ENCODE data around the gene FUZ. TPM values are rescaled to one million over a fixed set of nuclear protein-coding genes. Genes with fewer than 3 reads are reported as not detected.

The FUZ gene, protein sequence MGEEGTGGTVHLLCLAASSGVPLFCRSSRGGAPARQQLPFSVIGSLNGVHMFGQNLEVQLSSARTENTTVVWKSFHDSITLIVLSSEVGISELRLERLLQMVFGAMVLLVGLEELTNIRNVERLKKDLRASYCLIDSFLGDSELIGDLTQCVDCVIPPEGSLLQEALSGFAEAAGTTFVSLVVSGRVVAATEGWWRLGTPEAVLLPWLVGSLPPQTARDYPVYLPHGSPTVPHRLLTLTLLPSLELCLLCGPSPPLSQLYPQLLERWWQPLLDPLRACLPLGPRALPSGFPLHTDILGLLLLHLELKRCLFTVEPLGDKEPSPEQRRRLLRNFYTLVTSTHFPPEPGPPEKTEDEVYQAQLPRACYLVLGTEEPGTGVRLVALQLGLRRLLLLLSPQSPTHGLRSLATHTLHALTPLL
- 6.6 and 7.6 TPM in 2 replicates for polyA plus RNA-seq (2013)

DNA sequence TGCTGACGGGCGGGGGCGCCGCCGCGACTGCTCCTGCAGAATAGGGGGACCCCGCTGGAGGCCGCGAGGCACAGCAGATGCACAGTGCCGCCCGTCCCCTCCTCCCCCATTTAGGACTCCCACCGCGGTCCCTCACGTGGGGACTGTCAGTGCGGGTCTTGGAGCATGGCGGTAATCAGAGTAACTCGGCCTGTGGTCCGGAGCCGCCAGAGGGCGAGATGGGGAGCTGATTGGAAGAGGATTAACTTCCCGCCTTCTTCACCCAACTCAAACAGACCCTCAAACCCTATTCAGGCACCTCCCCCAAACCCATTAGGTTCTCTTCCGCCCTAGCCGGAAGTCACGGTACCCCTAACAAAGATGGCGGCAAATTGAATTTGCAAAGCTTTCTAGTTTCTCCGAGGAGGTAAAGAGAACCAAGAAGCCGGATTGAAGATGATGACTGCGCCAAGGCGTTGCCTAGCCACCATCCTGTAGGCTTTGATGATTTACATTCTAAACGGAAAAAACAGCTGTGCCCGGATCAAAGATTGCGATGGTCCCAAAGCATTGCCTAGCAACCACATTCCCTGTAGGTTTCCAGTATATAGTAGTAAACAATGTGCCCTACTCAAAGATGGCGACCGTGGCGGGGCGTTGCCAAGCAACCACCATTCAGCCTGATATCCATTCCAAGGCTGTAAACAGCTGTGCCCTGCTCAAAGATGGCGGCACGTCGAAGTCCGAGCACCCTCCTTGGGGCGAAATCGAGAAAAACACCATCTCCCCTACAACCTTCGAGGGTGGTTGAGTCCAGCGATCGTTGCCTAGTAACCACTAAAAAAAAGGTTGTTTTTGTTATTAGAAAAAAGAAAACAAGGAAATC, at the start of gene FUZ:
Gene FUZ, minus strand, starts transcription at position 296 of the 865 bp plus-strand sequence. Its CDS starts 186 bp downstream, at position 110.
- WGBS (ENCODE audit: extremely low coverage, insufficient coverage, insufficient read length), result no CpG with 5 or more reads among the region's 45 CpGs

DNA sequence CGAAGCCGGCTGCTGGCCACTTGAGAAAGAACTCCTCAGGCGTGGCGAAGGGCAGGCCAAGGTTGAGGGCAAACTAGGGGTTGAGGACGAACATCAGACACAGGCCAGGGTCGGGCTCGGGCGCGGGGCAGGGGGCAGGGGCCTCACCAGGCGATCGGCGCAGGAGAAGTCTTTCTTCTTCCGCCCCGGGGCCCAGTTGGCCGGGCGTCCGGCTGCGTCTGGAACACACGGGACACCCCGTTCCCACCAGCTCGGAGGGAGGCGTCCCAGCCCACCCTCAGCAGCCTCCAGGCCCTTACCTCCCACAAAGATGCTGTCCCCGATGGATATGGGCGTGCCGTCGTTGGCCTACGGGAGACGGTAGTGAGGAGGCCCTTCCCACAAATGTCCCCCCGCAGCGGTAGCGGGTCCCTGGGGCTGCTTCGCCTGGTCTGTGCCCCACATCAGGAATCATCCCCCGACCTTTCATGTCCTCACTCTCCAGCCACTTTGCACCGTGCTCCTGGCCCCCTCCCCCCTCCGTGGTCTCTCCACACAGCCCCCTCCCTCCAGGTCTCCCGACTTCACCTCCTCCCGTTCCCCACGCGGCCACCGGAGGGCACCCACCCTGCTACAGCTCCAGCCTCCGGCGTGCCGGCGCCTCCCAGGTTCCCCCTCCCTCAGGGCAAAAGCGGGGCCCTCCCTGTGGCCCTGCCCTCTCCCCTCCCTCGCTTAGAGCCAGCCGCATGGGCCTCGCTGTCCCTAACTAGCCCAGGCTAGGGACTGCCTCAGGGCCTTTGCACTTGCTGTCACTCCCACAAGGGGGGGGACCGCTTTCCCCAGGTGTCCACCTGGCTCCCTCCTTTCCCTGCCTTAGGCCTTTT, 49.5 kb upstream of the FUZ start:
- Histone ChIP-seq H2BK120ac (ENCODE audit: insufficient read depth, low read length, poor library complexity) (no peak overlapping the region), H3K36me3 (ENCODE audit: control insufficient read depth in 1 of 2, insufficient read depth in 2 of 2, low read length in 2 of 2) (peaks cover 65 to 71% of the 10 kb centered on the region in 2 experiments), H2AK5ac (ENCODE audit: low read length) (no peak overlapping the region), H3K9me3 (ENCODE audit: insufficient read depth, low read depth, low read length) (no peaks in the 10 kb centered on the region), H2BK12ac (ENCODE audit: low read length) (no peak overlapping the region), H3K4ac (ENCODE audit: low read depth, low read length) (no peak overlapping the region), H3K4me1 (ENCODE audit: control insufficient read depth in 1 of 2, insufficient read depth in 2 of 2, low read length in 2 of 2) (peaks cover 6 to 19% of the 10 kb centered on the region in 2 experiments), H2AFZ (ENCODE audit: insufficient read depth, low read length, poor library complexity) (no peak overlapping the region), H3K79me2 (ENCODE audit: control insufficient read depth, insufficient read depth, low read length, poor library complexity) (peaks cover 1% of the 10 kb centered on the region), H3K27ac (ENCODE audit: low read depth, low read length) (no peak overlapping the region), H3K23ac (ENCODE audit: low read length) (no peak overlapping the region), H4K91ac (ENCODE audit: low read depth, low read length) (no peak overlapping the region), H3K79me1 (ENCODE audit: low read length) (peaks cover 9% of the 10 kb centered on the region), H3K9ac (ENCODE audit: low read length) (no peak overlapping the region), H3K18ac (ENCODE audit: low read length) (no peak overlapping the region), H3K4me3 (ENCODE audit: low read depth, low read length) (no peak overlapping the region), H4K8ac (ENCODE audit: low read depth, low read length) (no peak overlapping the region), H3K14ac (ENCODE audit: low read length) (no peak overlapping the region), H4K12ac (ENCODE audit: low read depth, low read length) (no peak overlapping the region), H3K4me2 (ENCODE audit: low read length) (no peak overlapping the region), H2BK5ac (ENCODE audit: low read depth, low read length, poor library complexity) (no peak overlapping the region), H3K27me3 (ENCODE audit: insufficient read depth, low read length) (no peaks in the 10 kb centered on the region)
- no CpG with 5 or more reads among the region's 49 CpGs for WGBS (ENCODE audit: extremely low coverage, insufficient coverage, insufficient read length)
- no peak for DNase-seq

More for the DNA sequence above, at the start of gene FUZ:
- H2AFZ ChIP-seq (ENCODE audit: insufficient read depth, low read length, poor library complexity), result peak within 1 kb of the TSS; percentile 94
- H3K14ac ChIP-seq (ENCODE audit: low read length), result peak within 1 kb of the TSS; percentile 80
- peak within 1 kb of the TSS; percentile 85 for H4K12ac ChIP-seq (ENCODE audit: low read depth, low read length)
- H3K27me3 ChIP-seq (ENCODE audit: insufficient read depth, low read length), result no peaks in the 10 kb centered on the region
- H3K4me2 ChIP-seq (ENCODE audit: low read length), result peak within 1 kb of the TSS; percentile 73
- H3K79me1 ChIP-seq (ENCODE audit: low read length), result peaks cover 16% of the 10 kb centered on the region
- H3K79me2 ChIP-seq (ENCODE audit: control insufficient read depth, insufficient read depth, low read length, poor library complexity), result peaks cover 6% of the 10 kb centered on the region
- H3K9ac ChIP-seq (ENCODE audit: low read length), result peak within 1 kb of the TSS; percentile 88
- peak; percentile 99 for DNase-seq
- H3K4me1 ChIP-seq (ENCODE audit: control insufficient read depth in 1 of 2, insufficient read depth in 2 of 2, low read length in 2 of 2), result peaks cover 9 to 16% of the 10 kb centered on the region in 2 experiments
- H2AK5ac ChIP-seq (ENCODE audit: low read length), result peak within 1 kb of the TSS; percentile 44
- no peak within 1 kb of the TSS for H2BK12ac ChIP-seq (ENCODE audit: low read length)
- H3K4ac ChIP-seq (ENCODE audit: low read depth, low read length), result peak within 1 kb of the TSS; percentile 58
- H4K91ac ChIP-seq (ENCODE audit: low read depth, low read length), result peak within 1 kb of the TSS; percentile 84
- H4K8ac ChIP-seq (ENCODE audit: low read depth, low read length), result peak within 1 kb of the TSS; percentile 93
- no peaks in the 10 kb centered on the region for H3K9me3 ChIP-seq (ENCODE audit: insufficient read depth, low read depth, low read length)
- peak within 1 kb of the TSS; percentile 83 for H3K4me3 ChIP-seq (ENCODE audit: low read depth, low read length)
- peak within 1 kb of the TSS; percentile 37 for H3K27ac ChIP-seq (ENCODE audit: low read depth, low read length)
- peak within 1 kb of the TSS; percentile 64 for H3K18ac ChIP-seq (ENCODE audit: low read length)
- H3K36me3 ChIP-seq (ENCODE audit: control insufficient read depth in 1 of 2, insufficient read depth in 2 of 2, low read length in 2 of 2), result no peaks in the 10 kb centered on the region
- H2BK5ac ChIP-seq (ENCODE audit: low read depth, low read length, poor library complexity), result peak within 1 kb of the TSS; percentile 64
- H3K23ac ChIP-seq (ENCODE audit: low read length), result no peak within 1 kb of the TSS
- H2BK120ac ChIP-seq (ENCODE audit: insufficient read depth, low read length, poor library complexity), result peak within 1 kb of the TSS; percentile 87

DNA sequence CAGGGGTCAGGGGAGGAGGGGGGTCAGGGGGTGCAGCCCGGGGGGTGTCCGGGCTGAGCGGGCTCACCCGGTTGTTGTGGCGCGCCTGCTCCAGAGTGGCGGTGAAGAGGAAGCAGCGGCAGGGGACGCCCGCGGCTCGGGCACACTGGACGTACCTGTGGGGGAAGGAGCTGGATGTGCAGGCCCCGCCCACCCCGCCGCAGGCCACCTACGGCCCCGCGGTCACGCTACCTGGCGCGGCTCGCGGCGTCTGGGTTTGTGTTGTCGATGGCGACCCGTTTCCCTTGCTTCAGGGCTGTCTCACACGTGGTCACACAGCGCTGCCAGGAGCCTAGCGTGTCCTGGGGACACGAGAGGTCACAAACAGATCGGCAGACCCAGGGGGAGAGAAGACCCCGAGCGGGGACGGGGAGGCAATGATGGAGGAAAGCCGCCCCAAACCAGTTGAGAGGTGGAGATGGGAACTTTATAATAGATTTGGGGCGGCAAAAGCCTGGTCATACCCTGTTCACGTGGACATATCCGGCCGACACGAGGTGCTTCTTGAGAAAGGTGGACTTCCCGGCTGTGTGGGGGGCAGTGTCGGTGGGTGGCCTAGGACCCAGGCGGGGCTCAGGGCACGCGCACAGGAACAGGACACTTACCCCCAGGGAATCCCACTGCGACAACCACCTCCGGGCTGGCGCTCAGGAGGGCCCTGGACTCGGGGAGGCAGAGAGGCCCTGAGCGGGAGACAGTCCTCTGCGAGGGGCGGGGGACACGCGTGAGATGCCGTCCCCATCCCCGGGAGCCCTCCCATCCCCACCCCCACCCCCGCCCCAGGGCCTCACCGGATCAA, 48.7 kb upstream of the FUZ start:
- Histone ChIP-seq H3K14ac (ENCODE audit: low read length) (no peak overlapping the region), H3K4me2 (ENCODE audit: low read length) (no peak overlapping the region), H3K4me3 (ENCODE audit: low read depth, low read length) (no peak overlapping the region), H3K4me1 (ENCODE audit: control insufficient read depth in 1 of 2, insufficient read depth in 2 of 2, low read length in 2 of 2) (peaks cover 6 to 19% of the 10 kb centered on the region in 2 experiments), H2AFZ (ENCODE audit: insufficient read depth, low read length, poor library complexity) (no peak overlapping the region), H2BK12ac (ENCODE audit: low read length) (no peak overlapping the region), H3K9me3 (ENCODE audit: insufficient read depth, low read depth, low read length) (no peaks in the 10 kb centered on the region), H3K9ac (ENCODE audit: low read length) (no peak overlapping the region), H3K79me1 (ENCODE audit: low read length) (peaks cover 1% of the 10 kb centered on the region), H2BK5ac (ENCODE audit: low read depth, low read length, poor library complexity) (no peak overlapping the region), H4K12ac (ENCODE audit: low read depth, low read length) (no peak overlapping the region), H3K27ac (ENCODE audit: low read depth, low read length) (no peak overlapping the region), H2BK120ac (ENCODE audit: insufficient read depth, low read length, poor library complexity) (no peak overlapping the region), H4K8ac (ENCODE audit: low read depth, low read length) (no peak overlapping the region), H2AK5ac (ENCODE audit: low read length) (no peak overlapping the region), H4K91ac (ENCODE audit: low read depth, low read length) (no peak overlapping the region), H3K4ac (ENCODE audit: low read depth, low read length) (no peak overlapping the region), H3K79me2 (ENCODE audit: control insufficient read depth, insufficient read depth, low read length, poor library complexity) (no peaks in the 10 kb centered on the region), H3K18ac (ENCODE audit: low read length) (no peak overlapping the region), H3K36me3 (ENCODE audit: control insufficient read depth in 1 of 2, insufficient read depth in 2 of 2, low read length in 2 of 2) (peaks cover 74 to 80% of the 10 kb centered on the region in 2 experiments), H3K27me3 (ENCODE audit: insufficient read depth, low read length) (no peaks in the 10 kb centered on the region), H3K23ac (ENCODE audit: low read length) (no peak overlapping the region)
- no CpG with 5 or more reads among the region's 60 CpGs for WGBS (ENCODE audit: extremely low coverage, insufficient coverage, insufficient read length)
- DNase-seq, result peak; percentile 82 to 85

Measured in trophoblast cell (in vitro differentiated cells and primary cell).